Panc1 (cell line): Measurements from ENCODE around the gene ZNF544. TPM values are rescaled to one million over a fixed set of nuclear protein-coding genes. Genes with fewer than 3 reads are reported as not detected.

Experiments used
- ATAC-seq: fragments of 200-7000 bp; cut with Tn5 transposase; 2 replicates; pipeline ENCODE4 v1.9.1; 2020; ENCODE audit warnings: mild to moderate bottlenecking, moderate library complexity
- BruUV-seq: library from RNA; stranded (reverse); fragments of 400-500 nt; replicated peaks from 2 replicates; lab custom pipeline; 2021; lab: Mats Ljungman, UMichigan
- CTCF ChIA-PET: fragments of 300-600 bp; sonication (Branson Sonifier 250); formaldehyde crosslinking; loops from one replicate; lab custom pipeline; 2022; ENCODE audit warnings: antibody characterized with exemption; lab: Charles Lee
- POLR2A ChIA-PET: fragments of 300-600 bp; sonication (Branson Sonifier 250); formaldehyde crosslinking; loops from one replicate; lab custom pipeline; 2022; ENCODE audit warnings: antibody characterized with exemption; lab: Charles Lee
- DNase-seq: peaks from one replicate; pipeline ENCODE4 v3.0.0-alpha.2; 2010; ENCODE audit warnings: low read depth, low spot score
- H3K27ac ChIP-seq: 2 replicates; pipeline ENCODE4 v1.5.1; 2011; ENCODE audit warnings: mild to moderate bottlenecking, low read length, inconsistent platforms
- H3K27me3 ChIP-seq: fragments of 200-500 bp; sonication (Bioruptor generic); 2 replicates; pipeline ENCODE4 v1.6.0; 2014; ENCODE audit warnings: low read length, inconsistent platforms; ENCODE audit not compliant: control insufficient read depth, insufficient read depth
- H3K36me3 ChIP-seq: fragments of 200-500 bp; sonication (Bioruptor generic); 2 replicates; pipeline ENCODE4 v1.5.1; 2014; ENCODE audit warnings: inconsistent platforms, mild to moderate bottlenecking, low read length, moderate library complexity; ENCODE audit not compliant: control insufficient read depth, insufficient read depth
- H3K4me1 ChIP-seq: 2 replicates; pipeline ENCODE4 v1.5.1; 2011; ENCODE audit warnings: inconsistent platforms, mild to moderate bottlenecking, low read length, moderate library complexity; ENCODE audit not compliant: control insufficient read depth, insufficient read depth
- H3K4me3 ChIP-seq, 2 experiments: 2 replicates each; pipeline ENCODE4 v1.5.1; 2011 to 2012; ENCODE audit warnings: low read depth in 2 of 2, low read length in 2 of 2, mild to moderate bottlenecking in 2 of 2, inconsistent platforms in 1 of 2, moderate library complexity in 1 of 2
- H3K9me3 ChIP-seq: fragments of 200-500 bp; sonication (Bioruptor generic); 2 replicates; pipeline ENCODE4 v1.5.1; 2014; ENCODE audit warnings: low read depth, mild to moderate bottlenecking, inconsistent platforms, low read length, moderate library complexity; ENCODE audit not compliant: control insufficient read depth, insufficient read depth
- POLR2AphosphoS5 ChIP-seq: IDR thresholded peaks from 2 replicates; pipeline ENCODE4 v1.6.1; 2012; ENCODE audit warnings: mild to moderate bottlenecking, low read depth, low read length, moderate library complexity
- SIN3A ChIP-seq: IDR thresholded peaks from 2 replicates; pipeline ENCODE4 v1.6.1; 2012; ENCODE audit warnings: low read depth, mild to moderate bottlenecking, low read length, moderate library complexity, borderline replicate concordance; ENCODE audit not compliant: insufficient read depth
- TCF7L2 ChIP-seq: IDR thresholded peaks from 2 replicates; pipeline ENCODE4 v1.6.1; 2011; ENCODE audit warnings: mild to moderate bottlenecking, low read depth, low read length, inconsistent platforms
- in situ Hi-C: cut with HindIII; loops from 2 replicates; pipeline ENCODE4 v1.10.0; 2016; ENCODE audit warnings: low sequenced_read_pairs, low pct_unique_long_range_greater_than_20kb
- intact Hi-C: fragments of 100-400 bp; cut with micrococcal nuclease; formaldehyde crosslinking; loops from one replicate; pipeline ENCODE4 v1.10.0; 2022; ENCODE audit not compliant: unreplicated experiment
- total RNA-seq: library from RNA; stranded (reverse); gene quantifications from one replicate; pipeline ENCODE4 v1.2.1, GENCODE V29; 2021; ENCODE audit not compliant: unreplicated experiment
- TF ChIP-seq, protein P1 (sequence below), 2 experiments: IDR thresholded peaks; 2 replicates each; pipeline ENCODE4 v1.6.1; 2011 to 2012; ENCODE audit warnings: low read depth in 2 of 2, control low read depth in 1 of 2, low read length in 1 of 2, mild to moderate bottlenecking in 1 of 2, moderate library complexity in 1 of 2; ENCODE audit not compliant: insufficient read depth in 1 of 2
- TF ChIP-seq, protein P2 (sequence below): fragments of 450-650 bp; IDR thresholded peaks from 2 replicates; pipeline ENCODE4 v1.5.1; 2017; ENCODE audit warnings: mild to moderate bottlenecking

ZNF544 gene
- total RNA-seq, 1 experiment from 2014 or later: 48.5 TPM

DNA sequence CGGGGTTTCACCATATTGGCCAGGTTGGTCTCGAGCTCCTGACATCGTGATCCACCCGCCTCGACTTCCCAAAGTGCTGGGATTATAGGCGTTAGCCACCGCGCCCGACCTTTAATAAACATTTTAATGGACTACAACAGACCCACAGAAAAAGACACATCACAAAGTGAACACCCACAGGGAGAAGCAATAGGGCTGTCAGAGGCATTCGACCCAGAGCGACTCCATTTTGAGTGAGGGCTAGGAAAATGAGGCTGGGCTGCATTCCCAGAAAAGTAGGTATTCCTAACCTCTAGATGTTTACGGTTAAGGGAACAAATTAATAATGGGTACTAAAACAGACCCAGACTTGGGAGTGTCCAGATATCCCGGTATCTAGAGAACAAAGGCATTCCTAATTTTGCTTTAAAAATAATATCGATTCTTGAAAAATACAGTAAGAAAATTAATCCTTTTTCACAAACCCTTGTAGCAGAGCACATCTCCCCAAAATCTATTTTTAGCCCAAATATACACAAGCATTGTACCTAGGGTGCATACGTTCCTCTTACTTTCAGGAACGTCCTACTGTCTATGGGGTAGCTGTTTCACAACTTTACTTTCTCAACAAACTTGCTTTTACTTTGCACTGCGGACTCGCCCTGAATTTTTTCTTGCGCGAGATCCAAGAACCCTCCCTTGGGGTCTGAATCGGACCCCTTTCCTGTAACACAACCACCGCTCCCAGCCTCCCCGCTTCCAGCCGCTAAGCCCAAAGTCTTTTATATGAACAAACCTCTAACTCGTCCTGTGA lies 49.2 kb downstream of the ZNF544 start:
- DNase-seq: no peak
- intact Hi-C loops (no loop called here), in situ Hi-C loops (no loop called here)
- ChIA-PET CTCF (interaction anchor here (0.8 kb wide), 1 partner anchor 266 kb away, joined by 10 read pairs; no protein-coding TSS in a partner anchor), POLR2A (interaction anchor here (0.6 kb wide), 1 partner anchor 33 kb away, joined by 11 read pairs; no protein-coding TSS in a partner anchor)
- ATAC-seq: no peak
- Histone ChIP-seq H3K4me3 (peak overlapping the region; percentile 75 to 95), H3K27me3 (no peaks in the 10 kb centered on the region), H3K27ac (peak overlapping the region; percentile 98), H3K4me1 (peaks cover 17% of the 10 kb centered on the region), H3K36me3 (no peaks in the 10 kb centered on the region; the same call in 1 of the 2 replicates), H3K9me3 (peaks cover 21% of the 10 kb centered on the region; the same call in 1 of the 2 replicates)
- TF ChIP-seq SIN3A (no peak), TCF7L2 (no peak), POLR2AphosphoS5 (no peak)
- TF ChIP-seq, protein P1, sequence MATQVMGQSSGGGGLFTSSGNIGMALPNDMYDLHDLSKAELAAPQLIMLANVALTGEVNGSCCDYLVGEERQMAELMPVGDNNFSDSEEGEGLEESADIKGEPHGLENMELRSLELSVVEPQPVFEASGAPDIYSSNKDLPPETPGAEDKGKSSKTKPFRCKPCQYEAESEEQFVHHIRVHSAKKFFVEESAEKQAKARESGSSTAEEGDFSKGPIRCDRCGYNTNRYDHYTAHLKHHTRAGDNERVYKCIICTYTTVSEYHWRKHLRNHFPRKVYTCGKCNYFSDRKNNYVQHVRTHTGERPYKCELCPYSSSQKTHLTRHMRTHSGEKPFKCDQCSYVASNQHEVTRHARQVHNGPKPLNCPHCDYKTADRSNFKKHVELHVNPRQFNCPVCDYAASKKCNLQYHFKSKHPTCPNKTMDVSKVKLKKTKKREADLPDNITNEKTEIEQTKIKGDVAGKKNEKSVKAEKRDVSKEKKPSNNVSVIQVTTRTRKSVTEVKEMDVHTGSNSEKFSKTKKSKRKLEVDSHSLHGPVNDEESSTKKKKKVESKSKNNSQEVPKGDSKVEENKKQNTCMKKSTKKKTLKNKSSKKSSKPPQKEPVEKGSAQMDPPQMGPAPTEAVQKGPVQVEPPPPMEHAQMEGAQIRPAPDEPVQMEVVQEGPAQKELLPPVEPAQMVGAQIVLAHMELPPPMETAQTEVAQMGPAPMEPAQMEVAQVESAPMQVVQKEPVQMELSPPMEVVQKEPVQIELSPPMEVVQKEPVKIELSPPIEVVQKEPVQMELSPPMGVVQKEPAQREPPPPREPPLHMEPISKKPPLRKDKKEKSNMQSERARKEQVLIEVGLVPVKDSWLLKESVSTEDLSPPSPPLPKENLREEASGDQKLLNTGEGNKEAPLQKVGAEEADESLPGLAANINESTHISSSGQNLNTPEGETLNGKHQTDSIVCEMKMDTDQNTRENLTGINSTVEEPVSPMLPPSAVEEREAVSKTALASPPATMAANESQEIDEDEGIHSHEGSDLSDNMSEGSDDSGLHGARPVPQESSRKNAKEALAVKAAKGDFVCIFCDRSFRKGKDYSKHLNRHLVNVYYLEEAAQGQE (IDR thresholded peaks at IDR 0.05; ENCODE audit: insufficient read depth in 1 of 2, low read depth in 2 of 2, low read length in 1 of 2): no peak
- TF ChIP-seq, protein P2, sequence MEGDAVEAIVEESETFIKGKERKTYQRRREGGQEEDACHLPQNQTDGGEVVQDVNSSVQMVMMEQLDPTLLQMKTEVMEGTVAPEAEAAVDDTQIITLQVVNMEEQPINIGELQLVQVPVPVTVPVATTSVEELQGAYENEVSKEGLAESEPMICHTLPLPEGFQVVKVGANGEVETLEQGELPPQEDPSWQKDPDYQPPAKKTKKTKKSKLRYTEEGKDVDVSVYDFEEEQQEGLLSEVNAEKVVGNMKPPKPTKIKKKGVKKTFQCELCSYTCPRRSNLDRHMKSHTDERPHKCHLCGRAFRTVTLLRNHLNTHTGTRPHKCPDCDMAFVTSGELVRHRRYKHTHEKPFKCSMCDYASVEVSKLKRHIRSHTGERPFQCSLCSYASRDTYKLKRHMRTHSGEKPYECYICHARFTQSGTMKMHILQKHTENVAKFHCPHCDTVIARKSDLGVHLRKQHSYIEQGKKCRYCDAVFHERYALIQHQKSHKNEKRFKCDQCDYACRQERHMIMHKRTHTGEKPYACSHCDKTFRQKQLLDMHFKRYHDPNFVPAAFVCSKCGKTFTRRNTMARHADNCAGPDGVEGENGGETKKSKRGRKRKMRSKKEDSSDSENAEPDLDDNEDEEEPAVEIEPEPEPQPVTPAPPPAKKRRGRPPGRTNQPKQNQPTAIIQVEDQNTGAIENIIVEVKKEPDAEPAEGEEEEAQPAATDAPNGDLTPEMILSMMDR: no peak
- TSS peak; percentile 89 for BruUV-seq

DNA sequence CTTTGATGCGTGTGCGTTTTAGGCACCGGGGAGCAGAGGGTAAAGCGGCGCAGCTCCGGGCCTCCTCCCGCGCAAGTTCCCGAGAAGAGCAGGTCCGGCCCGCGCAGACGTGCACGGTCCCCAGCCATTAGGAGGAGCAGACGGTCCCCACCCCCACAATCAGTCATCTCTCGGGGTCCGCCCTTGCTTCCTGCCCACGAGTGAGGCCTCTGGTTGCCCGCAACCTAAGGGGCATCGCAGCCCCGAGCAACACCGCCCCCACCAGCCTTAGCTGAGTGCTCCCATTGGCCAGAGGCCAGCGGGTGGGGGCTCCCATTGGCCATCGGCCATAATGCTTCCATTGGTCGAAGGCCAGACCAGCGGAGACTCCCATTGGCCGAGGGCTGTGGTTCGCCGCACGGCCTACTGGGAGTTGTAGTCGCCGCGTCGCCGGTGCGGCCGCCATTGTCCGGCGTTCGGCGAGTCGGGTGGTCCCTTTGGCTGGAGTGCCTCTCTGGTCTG lies 49.9 kb downstream of the ZNF544 start, which contains the start of gene ZNF8:
TSS of gene ZNF8 (plus strand) at position 415 of the 501 bp plus-strand sequence. CDS start 127 bp downstream, outside the sequence.
- peak within 1 kb of the TSS; percentile 75 to 95 for H3K4me3 ChIP-seq
- ATAC-seq (peak; percentile 97), DNase-seq (peak; percentile 93)
- in situ Hi-C loops: no loop called here
- TF ChIP-seq POLR2AphosphoS5 (peak; percentile 94), TCF7L2 (peak; percentile 46; the same call in 1 of the 2 replicates), SIN3A (no peak)
- TF ChIP-seq, protein P1 (IDR thresholded peaks at IDR 0.05; ENCODE audit: insufficient read depth in 1 of 2, low read depth in 2 of 2, low read length in 1 of 2): 0 out of 4 replicates have a peak, but pooled peaks of 1 of the 2 experiments have one; percentile 50
- TF ChIP-seq, protein P2: no peak
- ChIA-PET CTCF (interaction anchor here (0.8 kb wide), 1 partner anchor 266 kb away, joined by 10 read pairs; no protein-coding TSS in a partner anchor), POLR2A (interaction anchor here (0.6 kb wide), 4 partner anchors 8 to 887 kb away, joined by 3 to 11 read pairs (median 7); no protein-coding TSS in a partner anchor)
- no peaks in the 10 kb centered on the region; the same call in 1 of the 2 replicates for H3K36me3 ChIP-seq
- peaks cover 21% of the 10 kb centered on the region; the same call in 1 of the 2 replicates for H3K9me3 ChIP-seq
- no peaks in the 10 kb centered on the region for H3K27me3 ChIP-seq
- peak within 1 kb of the TSS; percentile 98 for H3K27ac ChIP-seq
- BruUV-seq: no TSS peak
- intact Hi-C loops: no loop called here
- H3K4me1 ChIP-seq: peaks cover 17% of the 10 kb centered on the region
